ENCODE results near the gene ZP2.
"Not testable (repeated sequence)": the region's sequence is repeated elsewhere in the genome, so short reads cannot be mapped to it uniquely, and the experiment has no call there.

ZP2 gene

GRCh38 chr16:21211486-21211885 lies at the start of gene ZP2:
Gene ZP2, minus strand, starts transcription at chr16:21211574. Its CDS starts 27 bp downstream, at chr16:21211547.
- no peak within 1 kb of the TSS for H3K4me3 ChIP-seq (replicated peaks; ENCODE audit: low read depth, low read length)
- no peak for DNase-seq (ENCODE audit: low read depth)
- TF ChIP-seq, protein P1, sequence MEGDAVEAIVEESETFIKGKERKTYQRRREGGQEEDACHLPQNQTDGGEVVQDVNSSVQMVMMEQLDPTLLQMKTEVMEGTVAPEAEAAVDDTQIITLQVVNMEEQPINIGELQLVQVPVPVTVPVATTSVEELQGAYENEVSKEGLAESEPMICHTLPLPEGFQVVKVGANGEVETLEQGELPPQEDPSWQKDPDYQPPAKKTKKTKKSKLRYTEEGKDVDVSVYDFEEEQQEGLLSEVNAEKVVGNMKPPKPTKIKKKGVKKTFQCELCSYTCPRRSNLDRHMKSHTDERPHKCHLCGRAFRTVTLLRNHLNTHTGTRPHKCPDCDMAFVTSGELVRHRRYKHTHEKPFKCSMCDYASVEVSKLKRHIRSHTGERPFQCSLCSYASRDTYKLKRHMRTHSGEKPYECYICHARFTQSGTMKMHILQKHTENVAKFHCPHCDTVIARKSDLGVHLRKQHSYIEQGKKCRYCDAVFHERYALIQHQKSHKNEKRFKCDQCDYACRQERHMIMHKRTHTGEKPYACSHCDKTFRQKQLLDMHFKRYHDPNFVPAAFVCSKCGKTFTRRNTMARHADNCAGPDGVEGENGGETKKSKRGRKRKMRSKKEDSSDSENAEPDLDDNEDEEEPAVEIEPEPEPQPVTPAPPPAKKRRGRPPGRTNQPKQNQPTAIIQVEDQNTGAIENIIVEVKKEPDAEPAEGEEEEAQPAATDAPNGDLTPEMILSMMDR (IDR thresholded peaks at IDR 0.05; ENCODE audit: low read length, missing control alignments), result no peak

GRCh38 chr16:21257284-21257683 lies 45.9 kb upstream of the ZP2 start:
- H3K4me3 ChIP-seq (replicated peaks; ENCODE audit: low read depth, low read length), result no peak overlapping the region
- DNase-seq (ENCODE audit: low read depth), result no peak
- TF ChIP-seq, protein P1 (IDR thresholded peaks at IDR 0.05; ENCODE audit: low read length, missing control alignments), result no peak

- H3K4me3 ChIP-seq (replicated peaks; ENCODE audit: low read depth, low read length), result no peak overlapping the region
- DNase-seq (ENCODE audit: low read depth), result no peak
- TF ChIP-seq, protein P1 (IDR thresholded peaks at IDR 0.05; ENCODE audit: low read length, missing control alignments), result no peak
Observed at GRCh38 chr16:21256636-21257035, 45.3 kb upstream of the ZP2 start.

DNA sequence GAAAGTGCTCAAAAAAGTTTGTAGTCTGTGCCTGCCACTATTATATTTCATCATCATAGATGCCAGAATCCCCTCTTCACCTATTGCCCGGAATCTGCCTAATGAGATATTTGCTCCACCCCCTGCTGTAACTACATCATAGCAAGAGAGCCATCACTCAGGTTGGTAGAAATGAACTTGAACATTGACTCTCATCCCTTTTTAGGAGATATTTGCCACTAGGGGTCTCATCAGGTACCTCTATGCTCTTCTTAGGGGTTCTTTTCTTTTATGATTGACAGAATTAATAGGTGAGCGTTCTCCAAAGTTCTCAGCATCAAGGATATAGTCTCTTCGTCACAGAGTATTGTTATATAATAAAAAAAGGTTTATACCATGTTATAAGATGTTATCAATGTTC lies 42.1 kb upstream of the ZP2 start:
- no peak overlapping the region for H3K4me3 ChIP-seq (replicated peaks; ENCODE audit: low read depth, low read length)
- TF ChIP-seq, protein P1 (IDR thresholded peaks at IDR 0.05; ENCODE audit: low read length, missing control alignments), result no peak
- DNase-seq (ENCODE audit: low read depth), result no peak

- TF ChIP-seq, protein P1 (IDR thresholded peaks at IDR 0.05; ENCODE audit: low read length, missing control alignments), result no peak
- DNase-seq (ENCODE audit: low read depth), result no peak
- no peak overlapping the region for H3K4me3 ChIP-seq (replicated peaks; ENCODE audit: low read depth, low read length)
Observed at GRCh38 chr16:21250072-21250923, 38.9 kb upstream of the ZP2 start.

DNA sequence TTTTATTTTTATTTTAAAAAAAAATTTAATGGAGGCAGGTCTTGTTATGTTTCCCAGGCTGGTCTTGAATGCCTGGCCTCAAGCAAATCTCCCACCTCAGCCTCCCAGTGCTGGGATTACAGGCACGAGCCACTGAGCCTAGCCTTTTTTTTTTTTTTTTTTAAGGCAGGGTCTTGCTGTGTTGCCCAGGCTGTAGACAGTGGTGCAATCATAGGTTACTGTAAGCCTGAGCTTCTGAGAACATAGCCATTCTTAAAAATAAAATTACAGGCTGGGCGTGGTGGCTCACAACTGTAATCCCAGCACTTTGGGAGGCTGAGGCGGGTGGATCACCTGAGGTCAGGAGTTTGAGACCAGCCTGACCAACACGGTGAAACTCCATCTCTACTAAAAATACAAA lies 36.8 kb upstream of the ZP2 start:
- not testable (repeated sequence) for H3K4me3 ChIP-seq (replicated peaks; ENCODE audit: low read depth, low read length); DNase-seq (ENCODE audit: low read depth)

DNA sequence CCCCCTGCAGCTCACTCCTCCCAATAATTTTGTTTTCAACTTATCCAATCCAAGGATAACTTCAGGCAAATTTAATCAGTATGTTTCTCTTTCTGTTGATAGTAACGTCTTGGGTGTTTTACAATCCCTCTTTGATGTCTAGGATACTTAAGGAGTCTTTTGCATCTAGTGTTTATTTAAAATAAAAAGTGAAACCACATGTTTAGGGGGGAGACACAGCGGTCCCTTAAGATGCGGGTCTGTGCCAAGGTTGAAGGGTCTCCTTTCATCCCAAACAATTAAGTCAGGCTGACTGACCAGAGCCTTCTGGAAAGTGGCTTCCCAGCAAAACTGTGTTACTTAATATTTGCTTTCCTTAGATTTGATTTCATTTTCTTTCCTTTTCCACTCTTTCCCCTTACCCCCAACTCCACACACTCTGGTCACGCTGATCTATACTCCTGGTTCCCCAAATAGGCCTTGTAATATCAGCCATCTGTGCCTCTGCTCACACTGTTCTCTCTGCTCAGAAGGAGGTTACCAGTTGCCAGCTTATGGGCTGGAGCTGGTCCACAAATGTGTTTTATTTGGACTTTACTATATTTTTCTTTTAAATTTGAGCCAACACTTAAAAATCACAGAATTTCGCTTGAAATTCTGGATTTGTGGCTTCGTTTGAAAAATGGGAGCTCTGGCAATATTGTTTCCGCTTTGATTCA lies 33.3 kb upstream of the ZP2 start:
- TF ChIP-seq, protein P1 (IDR thresholded peaks at IDR 0.05; ENCODE audit: low read length, missing control alignments), result no peak
- H3K4me3 ChIP-seq (replicated peaks; ENCODE audit: low read depth, low read length), result no peak overlapping the region
- no peak for DNase-seq (ENCODE audit: low read depth)

Measured in fibroblast of pulmonary artery (primary cell).